ENCODE data around the gene CDHR5.
"Not testable (repeated sequence)": the region's sequence is repeated elsewhere in the genome, so short reads cannot be mapped to it uniquely, and the experiment has no call there.

The CDHR5 gene, protein sequence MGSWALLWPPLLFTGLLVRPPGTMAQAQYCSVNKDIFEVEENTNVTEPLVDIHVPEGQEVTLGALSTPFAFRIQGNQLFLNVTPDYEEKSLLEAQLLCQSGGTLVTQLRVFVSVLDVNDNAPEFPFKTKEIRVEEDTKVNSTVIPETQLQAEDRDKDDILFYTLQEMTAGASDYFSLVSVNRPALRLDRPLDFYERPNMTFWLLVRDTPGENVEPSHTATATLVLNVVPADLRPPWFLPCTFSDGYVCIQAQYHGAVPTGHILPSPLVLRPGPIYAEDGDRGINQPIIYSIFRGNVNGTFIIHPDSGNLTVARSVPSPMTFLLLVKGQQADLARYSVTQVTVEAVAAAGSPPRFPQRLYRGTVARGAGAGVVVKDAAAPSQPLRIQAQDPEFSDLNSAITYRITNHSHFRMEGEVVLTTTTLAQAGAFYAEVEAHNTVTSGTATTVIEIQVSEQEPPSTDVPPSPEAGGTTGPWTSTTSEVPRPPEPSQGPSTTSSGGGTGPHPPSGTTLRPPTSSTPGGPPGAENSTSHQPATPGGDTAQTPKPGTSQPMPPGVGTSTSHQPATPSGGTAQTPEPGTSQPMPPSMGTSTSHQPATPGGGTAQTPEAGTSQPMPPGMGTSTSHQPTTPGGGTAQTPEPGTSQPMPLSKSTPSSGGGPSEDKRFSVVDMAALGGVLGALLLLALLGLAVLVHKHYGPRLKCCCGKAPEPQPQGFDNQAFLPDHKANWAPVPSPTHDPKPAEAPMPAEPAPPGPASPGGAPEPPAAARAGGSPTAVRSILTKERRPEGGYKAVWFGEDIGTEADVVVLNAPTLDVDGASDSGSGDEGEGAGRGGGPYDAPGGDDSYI

DNA sequence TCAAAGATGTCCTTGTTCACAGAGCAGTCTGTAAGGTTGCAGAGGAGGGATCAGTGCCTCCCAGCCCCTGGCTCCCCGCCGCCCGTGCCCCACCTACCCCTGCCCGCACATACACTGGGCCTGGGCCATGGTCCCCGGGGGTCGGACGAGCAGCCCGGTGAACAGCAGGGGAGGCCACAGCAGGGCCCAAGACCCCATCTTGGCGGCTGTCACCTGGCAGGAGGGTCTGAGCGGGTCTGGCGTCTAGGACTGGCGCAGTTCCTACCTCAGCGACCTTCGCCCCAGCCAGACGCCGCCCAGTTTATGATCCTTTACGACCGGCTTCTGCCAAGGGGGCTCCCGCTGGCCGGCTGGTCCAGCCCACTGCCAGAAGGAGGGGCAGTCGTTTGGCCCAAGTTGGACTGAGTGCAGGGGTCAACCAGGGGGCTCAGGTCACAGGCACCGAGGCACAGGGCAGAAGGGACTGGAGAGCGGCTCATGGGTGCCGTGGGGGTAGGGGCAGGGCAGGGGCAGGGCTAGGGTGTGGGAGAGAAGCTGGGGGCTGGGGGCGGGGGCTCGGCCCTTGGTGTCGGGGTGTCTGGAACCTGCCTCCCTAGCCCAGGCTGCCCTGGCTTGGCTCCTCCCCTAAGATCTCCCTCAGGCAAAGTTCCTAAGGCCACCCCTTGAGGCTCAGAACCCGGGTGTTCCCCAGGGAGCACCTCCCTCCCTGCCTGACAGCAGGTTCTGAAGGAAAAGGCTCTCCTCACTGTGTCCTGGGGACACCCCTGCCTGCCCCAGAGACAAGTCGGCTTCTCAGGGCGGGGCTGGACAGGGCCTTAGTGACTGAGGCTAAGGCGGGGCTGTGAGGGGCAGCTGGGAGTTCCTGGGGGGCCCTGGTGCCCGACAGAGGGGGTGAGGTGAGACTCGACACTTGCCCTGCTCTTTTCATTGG is at the start of gene CDHR5:
Gene CDHR5, minus strand, starts transcription at position 251 of the 931 bp plus-strand sequence. Its CDS starts 53 bp downstream, at position 198.
- DNase-seq: no peak

DNA sequence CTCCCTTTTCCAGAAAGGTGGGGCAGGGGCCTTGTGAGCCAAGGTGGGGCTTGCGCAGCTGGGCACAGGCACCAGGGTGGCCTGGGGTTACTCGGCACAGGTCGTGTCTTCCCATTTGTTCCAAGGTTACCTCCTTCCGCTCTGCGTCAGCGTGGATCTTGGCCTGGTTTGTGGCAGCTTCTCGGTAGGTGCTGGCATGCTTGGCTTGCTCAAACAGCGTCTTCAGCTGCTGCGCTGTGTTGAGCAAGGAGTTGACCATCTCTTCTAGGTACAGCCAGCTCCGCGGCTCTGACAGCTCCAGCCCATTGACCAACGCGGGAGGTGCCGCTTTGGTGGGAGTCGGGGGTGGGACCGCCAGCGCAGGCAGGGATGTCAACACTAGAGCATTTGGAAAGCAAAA is 49.7 kb upstream of the CDHR5 start:
- DNase-seq: no peak

DNA sequence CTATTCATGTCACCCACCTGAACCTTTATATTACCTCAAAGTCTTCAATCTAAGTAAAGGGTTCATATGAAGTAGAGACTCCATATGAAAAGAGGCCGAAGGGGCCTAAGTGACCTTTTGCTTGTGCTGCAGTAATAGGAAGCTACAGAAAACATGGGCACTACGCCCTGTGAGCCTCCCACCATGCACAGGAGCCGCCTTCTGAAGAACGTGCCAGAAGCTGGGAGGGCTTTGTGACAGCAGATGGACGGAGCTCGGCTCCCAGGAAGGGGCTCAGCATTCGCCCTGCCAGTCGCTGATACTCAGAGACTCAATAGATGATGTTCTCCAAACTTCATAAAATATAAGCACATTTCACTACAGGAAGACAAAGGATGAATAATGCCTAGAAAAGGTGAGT is 49.1 kb upstream of the CDHR5 start:
- no peak for DNase-seq

DNA sequence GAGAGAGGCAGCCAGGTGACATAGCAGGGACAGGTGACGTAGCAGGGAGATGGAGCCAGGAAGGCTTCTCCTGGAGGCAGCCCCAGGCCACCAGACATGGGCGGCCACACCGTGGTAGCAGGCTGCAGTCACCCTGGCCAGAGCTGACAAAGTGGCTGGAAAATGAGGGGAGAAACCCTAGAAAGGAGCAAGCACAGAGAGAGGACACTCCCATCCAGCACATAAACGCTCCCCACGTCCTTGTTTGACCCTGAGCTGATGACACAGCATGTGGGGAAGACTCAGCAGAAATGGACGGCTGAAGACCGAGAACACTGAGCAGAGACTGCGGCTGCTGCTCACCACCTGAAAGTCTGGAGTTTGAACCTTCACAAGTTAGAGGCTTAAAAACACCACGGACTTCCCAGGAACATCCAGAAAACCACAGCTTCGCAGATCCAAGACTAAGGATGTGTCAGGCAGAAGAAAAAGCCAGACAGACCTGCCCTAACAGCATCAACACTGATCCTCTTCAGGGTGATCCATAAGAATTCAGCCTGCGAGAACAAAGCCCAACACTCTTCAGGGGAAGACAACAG is 41.0 kb upstream of the CDHR5 start:
- no peak for DNase-seq

DNA sequence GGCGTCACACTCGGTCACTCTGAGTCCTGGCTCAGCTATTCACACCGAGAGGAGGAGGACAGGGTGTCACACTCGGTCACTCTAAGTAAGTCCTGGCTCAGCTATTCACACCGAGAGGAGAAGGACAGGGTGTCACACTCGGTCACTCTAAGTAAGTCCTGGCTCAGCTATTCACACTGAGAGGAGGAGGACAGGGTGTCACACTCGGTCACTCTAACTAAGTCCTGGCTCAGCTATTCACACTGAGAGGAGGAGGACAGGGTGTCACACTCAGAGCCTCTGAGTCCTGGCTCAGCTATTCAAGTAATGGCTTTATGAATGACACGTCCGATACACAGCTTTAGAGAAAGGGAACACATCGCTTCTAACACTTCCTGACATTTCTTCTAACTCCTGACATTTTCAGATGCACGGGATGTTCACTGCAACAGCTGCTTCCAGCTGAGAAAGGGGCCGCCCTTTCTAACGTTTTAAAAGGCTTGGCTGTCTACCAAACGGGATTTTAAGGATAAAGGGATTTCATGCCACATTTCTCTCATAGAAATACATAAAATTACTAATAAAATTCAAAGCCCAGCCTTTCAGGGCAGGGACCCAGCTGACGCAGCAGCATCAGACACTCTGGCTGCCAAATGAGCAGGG is 40.4 kb upstream of the CDHR5 start:
- no peak for DNase-seq

DNA sequence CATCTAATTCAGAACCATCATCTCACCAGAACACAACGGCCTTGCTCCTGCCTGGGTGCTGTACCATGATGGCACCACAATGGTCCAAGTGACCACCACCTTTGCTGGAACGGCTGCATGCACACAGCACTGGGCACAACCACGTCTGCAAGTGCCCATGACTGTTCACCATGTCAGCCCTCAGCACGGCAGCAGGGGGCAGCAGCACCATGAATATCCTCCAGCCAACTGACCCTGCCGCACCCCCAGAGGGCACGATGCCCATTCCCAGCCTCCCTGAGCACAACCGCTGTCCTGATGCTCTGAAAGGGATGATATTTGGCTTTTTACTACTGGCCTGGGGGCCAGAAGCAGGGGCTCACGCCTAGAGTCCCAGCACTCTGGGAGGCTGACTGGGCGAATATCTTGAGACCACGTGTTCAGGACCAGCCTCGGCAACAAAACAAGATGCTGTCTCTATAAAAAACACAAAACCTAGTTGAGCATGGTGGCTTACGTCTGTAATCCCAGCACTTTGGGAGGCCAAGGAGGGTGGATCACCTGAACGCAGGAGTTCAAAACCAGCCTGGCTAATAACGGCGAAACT is 38.0 kb upstream of the CDHR5 start:
- peak in 2 of 4 experiments; percentile 11 to 16 for DNase-seq

DNA sequence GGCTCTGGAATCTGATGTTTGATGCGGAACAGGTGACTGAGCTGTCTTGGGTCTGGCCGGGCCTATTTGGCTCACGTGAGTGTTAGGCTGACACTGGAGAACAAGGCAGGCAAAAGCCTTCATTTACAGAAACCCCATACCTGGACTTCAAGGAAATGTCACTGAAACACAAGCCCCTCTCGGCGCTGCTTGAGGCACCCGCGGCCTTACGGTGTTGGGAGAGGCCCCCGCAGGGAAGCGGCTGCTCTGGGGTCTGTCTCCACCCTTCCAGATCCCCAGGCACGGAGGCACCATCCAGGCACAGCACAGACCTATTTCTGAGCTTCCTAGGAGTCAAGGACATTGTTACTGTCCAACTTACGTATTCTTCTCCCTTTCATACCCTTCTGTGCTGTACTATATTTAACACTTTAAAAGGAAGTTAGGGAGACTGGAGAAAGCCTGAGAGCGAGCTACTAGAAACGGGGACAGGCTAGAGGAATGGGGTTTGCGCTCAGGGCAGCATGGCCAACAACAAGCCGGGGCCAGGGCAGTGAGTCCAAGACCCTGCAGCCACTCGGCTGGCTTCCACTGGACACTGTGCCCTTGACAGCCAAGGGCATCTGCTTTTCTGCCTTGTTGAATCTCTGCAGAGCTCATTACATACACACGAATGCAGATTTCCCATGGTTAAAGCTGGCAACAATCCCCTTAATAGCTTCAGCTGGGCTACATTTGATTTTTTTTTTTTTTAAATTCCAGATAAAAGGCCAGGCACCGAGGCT is 36.1 kb upstream of the CDHR5 start:
- no peak for DNase-seq

DNA sequence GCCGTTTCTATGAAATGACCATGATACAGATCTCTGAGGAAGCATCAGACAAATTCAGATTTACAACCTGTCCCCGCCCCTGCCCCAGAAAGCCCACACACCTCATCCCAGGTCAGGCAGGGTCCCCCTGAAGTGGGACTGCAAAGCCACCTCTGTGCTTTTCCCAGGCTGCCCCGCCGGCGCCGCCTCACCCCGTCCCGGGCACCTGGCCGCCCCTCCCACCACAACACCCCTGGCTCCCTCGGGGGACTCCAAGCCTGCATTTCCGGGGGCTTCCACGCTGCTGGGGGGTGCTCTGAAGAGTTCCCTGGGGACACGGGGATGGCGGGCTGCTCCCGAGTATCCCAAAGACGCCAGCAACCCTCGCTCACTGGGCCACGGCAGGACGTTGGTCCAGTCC is 35.5 kb upstream of the CDHR5 start:
- no peak for DNase-seq

DNA sequence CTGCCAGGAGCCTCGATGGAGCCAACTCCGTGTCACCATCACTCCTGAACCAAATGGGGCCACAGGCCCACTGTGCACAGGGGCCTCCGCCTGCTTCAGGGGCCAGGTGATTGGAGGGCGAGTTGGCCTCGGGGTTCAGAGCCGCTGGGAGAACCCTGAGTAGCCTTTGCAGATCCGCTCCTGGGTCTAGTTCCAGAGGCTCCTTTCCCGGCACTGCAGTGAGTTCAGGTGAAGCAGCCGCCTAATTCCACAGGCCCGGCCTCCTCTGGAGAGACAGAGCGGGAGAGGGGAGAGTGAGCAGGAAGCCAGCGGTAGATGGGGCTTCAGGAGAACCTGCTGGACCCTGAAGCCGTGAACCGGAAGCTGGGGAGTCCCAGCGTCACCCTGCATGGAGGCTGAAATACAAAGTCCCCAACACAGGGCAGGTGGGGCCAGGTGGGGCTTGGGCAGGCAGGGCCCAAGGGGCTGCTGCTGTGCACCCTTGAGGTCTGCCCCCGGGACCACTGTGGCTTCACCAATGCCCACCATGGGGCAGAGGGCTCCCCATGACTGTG is 34.9 kb upstream of the CDHR5 start:
- no peak for DNase-seq

DNA sequence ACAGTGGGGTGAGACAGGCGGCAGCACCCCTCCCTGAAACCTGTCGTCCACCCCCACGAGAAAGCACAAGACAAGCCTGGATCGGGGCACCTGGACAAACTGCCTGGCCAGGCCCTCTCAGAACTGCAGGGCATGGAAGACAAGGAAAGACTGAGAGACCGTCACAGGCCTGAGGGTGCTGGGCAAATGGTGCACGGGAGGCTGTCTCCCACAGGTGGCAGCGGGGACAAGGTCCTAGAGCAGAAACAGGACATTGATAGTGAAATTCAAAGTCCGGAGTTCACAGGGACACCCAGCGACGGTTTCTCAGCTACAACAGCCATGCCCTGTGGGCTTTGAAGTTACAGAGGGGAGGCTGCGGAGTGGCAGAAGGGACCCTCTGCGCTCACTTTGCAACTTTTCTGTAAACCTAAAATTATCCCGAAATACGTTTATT is 33.0 kb upstream of the CDHR5 start:
- no peak for DNase-seq

DNA sequence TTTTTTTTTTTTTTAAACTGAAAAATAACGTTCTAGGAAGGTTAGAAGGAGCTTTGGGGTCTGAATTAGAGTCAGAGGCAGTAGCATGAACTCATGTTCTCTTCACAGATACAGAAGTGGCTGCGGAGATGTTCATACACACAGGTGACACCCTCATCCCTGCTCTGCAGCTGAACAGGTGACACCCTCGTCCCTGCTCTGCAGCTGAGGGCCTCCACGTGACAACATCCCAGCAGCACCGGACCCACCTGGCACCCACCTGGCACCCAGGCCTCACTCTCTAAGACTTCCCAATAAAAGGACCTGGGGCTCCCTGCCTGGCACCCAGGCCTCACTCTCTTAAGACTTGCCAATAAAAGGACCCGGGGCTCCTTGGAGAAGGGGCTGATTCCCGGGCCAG is 32.1 kb upstream of the CDHR5 start:
- DNase-seq: no peak

DNA sequence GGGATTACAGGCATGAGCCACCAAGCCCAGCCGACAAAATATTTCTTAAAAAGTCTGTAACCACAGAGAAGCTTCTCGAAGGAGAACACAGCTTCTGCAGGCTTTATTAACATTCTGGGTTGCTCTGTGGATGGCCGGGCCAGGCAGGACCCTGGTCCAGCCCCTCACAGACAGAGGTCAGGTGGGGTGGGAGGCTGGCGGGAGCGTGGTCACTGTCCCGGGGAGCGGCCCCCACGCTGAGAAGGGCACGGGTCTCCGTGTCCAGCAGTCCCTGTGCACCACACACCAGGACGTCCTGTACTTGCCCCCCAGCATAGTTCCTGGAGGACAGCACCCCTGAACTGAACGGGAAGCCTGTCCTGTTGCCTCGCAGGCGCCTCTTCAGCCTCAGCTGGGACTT is 31.7 kb upstream of the CDHR5 start:
- DNase-seq: no peak

DNA sequence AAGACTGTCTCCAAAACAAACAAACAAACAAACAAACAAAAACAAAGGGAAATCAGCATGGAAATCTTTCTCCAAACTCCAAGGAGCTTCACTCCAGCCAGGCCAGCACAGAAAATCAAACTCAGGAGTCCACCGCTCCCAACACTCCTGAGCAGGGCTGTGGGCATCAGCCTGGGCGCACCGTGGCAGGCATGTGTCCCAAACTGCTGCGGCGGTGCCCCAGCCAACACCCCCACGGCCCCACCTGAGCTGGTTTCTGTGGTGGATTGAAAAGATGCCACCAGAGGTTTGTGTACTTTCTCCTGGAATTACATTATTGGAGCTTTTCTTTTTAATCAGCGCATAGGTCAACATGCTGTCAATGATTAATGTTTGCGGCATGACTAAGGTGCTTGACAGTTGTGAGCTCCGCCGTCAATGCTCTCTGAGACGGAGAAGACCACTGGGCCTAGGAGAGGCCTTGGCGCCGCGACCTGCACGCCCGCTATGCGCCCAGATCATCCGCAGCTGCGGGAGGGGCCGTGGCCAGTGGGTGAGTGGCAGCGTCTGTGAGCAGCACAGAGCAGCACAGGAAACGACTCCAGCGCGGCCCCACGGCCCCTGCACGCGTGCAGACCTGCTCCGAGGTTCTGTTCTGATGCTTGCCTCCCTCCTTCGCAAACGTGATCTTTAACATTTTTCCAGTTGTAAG is 30.4 kb upstream of the CDHR5 start:
- DNase-seq: no peak

DNA sequence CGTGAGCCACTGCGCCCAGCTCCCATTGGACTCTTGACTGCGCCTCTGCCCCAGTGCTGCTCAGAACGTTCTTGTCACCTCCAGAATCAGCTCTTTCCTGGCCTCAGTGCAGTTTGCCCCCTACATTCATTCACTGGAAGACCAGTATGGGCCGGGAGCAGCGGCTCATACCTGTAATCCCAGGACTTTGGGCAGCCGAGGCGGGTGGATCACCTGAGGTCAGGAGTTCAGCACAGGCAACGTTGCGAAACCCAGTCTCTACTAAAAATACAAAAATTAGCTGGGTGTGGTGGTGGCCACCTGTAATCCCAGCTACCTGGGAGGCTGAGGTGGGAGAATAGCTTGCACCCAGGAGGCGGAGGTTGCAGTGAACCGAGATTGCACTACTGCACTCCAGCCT is 29.7 kb upstream of the CDHR5 start:
- DNase-seq: not testable (repeated sequence)

DNA sequence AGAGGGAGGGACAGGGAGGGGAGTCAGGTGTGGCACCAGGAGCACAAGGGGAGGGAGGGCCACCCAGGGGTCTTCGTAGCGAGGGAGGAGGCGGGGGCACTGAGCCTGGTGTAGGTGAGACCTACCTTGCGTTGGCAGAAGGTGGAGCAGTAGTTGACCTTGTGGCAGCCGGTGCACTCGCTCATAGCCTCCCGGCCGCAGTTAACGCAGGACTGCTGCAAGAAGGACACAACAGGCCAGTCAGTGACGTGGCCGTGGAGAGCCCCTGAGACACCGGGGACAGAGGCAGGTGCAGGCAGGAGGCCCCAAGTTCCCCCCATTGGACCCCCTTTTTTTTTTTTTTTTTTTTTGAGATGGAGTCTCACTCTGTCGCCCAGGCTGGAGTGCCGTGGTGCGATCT is 29.1 kb upstream of the CDHR5 start:
- no peak for DNase-seq

DNA sequence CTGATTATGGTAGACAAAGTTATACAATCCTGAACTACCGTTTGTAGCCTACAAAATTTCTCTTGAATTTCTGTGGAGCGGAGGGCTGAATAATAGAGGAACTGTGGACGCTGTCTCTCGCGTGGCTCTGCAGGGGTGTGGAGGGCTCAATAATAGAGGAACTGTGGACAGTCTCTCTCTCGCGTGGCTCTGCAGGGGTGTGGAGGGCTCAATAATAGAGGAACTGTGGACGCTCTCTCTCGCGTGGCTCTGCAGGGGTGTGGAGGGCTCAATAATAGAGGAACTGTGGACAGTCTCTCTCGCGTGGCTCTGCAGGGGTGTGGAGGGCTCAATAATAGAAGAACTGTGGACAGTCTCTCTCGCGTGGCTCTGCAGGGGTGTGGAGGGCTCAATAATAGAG is 28.4 kb upstream of the CDHR5 start:
- not testable (repeated sequence) for DNase-seq

DNA sequence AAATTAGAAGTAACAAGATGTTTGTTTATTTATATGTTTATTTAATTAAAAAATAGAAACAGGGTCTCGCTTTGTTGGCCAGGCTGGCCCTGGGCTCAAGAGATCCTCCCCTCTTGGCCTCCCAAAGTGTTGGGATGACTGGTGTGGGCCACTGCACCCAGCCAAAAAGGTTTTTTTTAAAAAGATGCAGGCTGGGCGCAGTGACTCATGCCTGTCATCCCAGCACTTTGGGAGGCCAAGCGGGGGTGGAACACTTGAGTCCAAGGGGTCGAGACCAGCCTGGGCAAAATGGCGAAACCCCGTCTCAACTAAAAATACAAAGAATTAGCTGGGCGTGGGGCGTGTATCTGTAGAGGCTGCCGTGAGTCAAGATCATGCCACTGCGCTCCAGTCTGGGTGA is 25.7 kb upstream of the CDHR5 start:
- DNase-seq: no peak

DNA sequence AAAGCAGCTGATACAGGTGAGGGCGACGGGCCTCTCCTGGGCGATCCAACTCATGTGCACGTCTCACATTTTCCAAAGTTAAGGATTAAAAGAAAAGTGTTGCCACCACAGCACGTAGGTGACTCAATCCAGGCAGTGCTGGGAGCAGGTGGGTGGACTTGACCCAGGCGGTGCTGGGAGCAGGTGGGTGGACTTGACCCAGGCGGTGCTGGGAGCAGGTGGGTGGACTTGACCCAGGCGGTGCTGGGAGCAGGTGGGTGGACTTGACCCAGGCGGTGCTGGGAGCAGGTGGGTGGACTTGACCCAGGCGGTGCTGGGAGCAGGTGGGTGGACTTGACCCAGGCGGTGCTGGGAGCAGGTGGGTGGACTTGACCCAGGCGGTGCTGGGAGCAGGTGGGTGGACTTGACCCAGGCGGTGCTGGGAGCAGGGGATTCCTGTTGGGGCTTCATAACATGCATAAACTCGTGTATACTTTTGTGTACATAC is 23.0 kb upstream of the CDHR5 start:
- DNase-seq: not testable (repeated sequence)

DNA sequence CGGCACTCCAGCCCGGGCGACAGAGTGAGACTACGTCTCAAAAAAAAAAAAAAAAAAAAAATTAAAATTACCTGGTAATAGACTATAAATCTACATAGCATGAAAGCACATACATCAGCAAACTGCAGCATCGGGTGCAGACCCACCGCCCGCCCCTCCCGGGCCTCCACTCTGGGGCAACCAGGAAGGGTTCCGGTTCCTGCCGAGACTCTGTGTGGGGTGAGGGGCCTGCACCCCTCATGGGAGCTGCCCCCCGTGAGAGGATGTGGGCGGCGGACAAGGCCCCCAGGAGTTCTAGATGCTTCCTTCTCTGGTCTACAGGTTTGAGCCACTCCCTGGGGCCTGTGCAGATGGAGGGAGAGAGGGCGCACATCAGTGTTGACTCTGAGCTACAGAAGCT is 21.5 kb upstream of the CDHR5 start:
- DNase-seq: no peak

DNA sequence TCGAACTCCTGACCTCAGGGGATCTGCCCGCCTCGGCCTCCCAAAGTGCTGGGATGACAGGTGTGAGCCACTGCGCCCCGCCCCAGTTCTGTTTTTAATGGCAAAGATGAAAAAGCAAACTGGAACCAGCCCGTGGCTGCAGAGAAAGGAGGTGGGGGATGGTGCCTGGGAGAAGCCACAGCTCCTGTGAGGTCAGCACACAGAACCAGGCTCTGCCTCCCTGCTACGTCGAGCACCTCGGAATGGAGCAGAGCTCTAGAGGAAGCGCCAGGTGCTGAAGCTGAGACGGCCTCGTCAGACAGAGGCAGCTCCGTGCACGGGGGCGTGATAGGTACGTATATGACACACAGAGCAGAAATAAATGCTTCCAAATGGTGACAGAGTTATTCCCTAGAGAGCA is 20.8 kb upstream of the CDHR5 start:
- DNase-seq: no peak

All from activated naive CD4-positive, alpha-beta T cell (primary cell).